ENCODE measurements around the gene ADGRG6. TPM values are rescaled to one million over a fixed set of nuclear protein-coding genes. Genes with fewer than 3 reads are reported as not detected.

ADGRG6 gene
- total RNA-seq, 3 donors from 2014 or later, result 8.2 to 29.6 (median 28.5) TPM

DNA sequence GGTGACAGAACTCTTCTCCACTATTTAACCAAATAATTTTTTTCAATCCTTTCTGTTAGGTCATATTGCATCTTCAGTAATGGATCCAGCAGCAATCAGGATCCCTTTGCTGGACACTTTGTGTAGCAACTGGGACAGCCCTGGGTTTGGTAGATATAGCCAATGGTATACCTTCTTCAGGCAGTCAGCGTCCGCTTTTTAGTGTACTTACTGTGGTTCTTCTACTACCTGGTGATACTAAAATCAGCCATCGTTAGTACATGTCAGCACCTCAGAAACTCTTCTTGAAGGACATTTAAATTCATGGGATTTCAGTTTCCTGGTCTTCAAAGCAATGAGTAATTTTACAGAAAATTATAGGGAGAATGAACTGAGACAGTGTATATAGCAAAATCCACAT, 93.5 kb downstream of the ADGRG6 start:
- no peak for DNase-seq (ENCODE audit: low spot score in 2 of 2)
- no peaks in the 10 kb centered on the region for H3K9me3 ChIP-seq
- TF ChIP-seq, protein P1, sequence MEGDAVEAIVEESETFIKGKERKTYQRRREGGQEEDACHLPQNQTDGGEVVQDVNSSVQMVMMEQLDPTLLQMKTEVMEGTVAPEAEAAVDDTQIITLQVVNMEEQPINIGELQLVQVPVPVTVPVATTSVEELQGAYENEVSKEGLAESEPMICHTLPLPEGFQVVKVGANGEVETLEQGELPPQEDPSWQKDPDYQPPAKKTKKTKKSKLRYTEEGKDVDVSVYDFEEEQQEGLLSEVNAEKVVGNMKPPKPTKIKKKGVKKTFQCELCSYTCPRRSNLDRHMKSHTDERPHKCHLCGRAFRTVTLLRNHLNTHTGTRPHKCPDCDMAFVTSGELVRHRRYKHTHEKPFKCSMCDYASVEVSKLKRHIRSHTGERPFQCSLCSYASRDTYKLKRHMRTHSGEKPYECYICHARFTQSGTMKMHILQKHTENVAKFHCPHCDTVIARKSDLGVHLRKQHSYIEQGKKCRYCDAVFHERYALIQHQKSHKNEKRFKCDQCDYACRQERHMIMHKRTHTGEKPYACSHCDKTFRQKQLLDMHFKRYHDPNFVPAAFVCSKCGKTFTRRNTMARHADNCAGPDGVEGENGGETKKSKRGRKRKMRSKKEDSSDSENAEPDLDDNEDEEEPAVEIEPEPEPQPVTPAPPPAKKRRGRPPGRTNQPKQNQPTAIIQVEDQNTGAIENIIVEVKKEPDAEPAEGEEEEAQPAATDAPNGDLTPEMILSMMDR (IDR thresholded peaks at IDR 0.05), result no peak
- TF ChIP-seq POLR2A (IDR thresholded peaks at IDR 0.05), result no peak
- TF ChIP-seq POLR2AphosphoS5 (IDR thresholded peaks at IDR 0.05), result no peak
- no peaks in the 10 kb centered on the region for H3K36me3 ChIP-seq
- H3K4me3 ChIP-seq, result no peak overlapping the region
- no peaks in the 10 kb centered on the region for H3K4me1 ChIP-seq
- intact Hi-C loops (cut with DNase I; ENCODE audit: low total_unique reads), result no loop called here
- no peak overlapping the region for H3K27ac ChIP-seq
- no peaks in the 10 kb centered on the region for H3K27me3 ChIP-seq

DNA sequence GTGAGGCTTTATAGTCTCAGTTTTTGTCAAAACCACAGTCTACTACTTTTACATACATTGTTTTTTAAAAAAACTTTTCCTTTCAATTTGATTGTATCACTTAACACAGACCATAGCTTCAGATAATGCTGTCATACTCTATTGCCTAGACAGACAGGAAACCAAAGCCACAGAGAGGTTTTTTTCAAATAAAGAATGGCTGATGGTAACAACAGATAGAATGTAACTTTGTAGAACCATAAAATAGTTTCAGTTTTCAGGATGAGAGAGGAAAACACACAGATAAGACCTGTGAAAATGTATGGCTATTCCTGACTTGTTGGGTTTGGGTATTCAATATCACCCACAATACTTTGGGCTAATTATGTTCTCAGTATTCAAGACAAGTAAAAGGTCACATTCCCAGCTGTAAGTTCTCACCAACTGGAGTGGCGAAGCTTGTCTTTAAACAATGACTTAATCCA, 94.0 kb downstream of the ADGRG6 start:
- Histone ChIP-seq H3K27me3 (no peaks in the 10 kb centered on the region), H3K4me3 (no peak overlapping the region), H3K4me1 (no peaks in the 10 kb centered on the region), H3K36me3 (no peaks in the 10 kb centered on the region), H3K9me3 (no peaks in the 10 kb centered on the region), H3K27ac (no peak overlapping the region)
- intact Hi-C loops (cut with DNase I; ENCODE audit: low total_unique reads), result no loop called here
- TF ChIP-seq, protein P1 (IDR thresholded peaks at IDR 0.05), result no peak
- TF ChIP-seq POLR2AphosphoS5 (IDR thresholded peaks at IDR 0.05) (no peak), POLR2A (IDR thresholded peaks at IDR 0.05) (no peak)
- DNase-seq (ENCODE audit: low spot score in 2 of 2), result no peak

DNA sequence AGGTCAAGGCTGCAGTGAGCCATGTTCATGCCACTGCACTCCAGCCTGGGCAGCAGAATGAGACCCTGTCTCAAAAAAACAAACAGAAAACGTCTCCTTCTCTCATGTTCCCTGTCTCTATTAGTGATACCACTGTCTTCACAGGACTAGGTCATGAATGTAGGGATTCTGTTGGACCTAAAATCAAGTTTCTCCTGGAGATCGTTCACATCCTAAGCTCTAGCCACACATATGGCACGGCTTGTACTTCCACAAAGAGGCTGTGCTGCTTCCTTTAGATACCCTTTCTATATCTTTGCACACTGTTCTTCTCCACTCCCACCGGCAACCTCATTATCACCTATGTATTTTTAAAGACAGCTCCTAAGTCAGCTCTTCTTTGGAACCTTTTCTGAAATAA, 96.5 kb downstream of the ADGRG6 start:
- intact Hi-C loops (cut with DNase I; ENCODE audit: low total_unique reads), result no loop called here
- no peak overlapping the region for H3K4me3 ChIP-seq

DNA sequence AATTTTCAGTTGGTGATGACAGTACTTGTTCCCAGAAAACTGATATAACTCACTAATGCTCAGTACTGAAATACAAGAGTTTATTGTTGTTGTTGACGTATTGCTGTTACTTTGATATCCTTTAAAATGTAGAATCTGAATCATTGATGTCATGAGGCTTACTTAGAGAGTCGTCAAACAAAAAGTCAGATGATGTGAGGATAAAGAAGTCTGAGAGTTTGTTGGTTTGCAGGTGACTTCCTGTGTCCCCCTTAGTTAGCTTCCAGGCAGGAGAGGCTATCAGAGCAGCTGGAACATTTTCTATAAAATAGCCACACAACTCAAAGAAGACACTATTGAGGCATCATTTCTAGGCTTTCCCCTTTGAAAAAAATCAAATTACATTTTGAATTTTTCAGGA, 97.9 kb downstream of the ADGRG6 start:
- intact Hi-C loops (cut with DNase I; ENCODE audit: low total_unique reads), result loop anchor here (5.0 kb wide), 1 partner anchor 573 kb away; no protein-coding TSS in a partner anchor
- Histone ChIP-seq H3K9me3 (no peaks in the 10 kb centered on the region), H3K4me1 (no peaks in the 10 kb centered on the region), H3K27ac (no peak overlapping the region), H3K27me3 (no peaks in the 10 kb centered on the region), H3K4me3 (no peak overlapping the region), H3K36me3 (no peaks in the 10 kb centered on the region)
- TF ChIP-seq, protein P1 (IDR thresholded peaks at IDR 0.05), result no peak
- no peak for TF ChIP-seq POLR2AphosphoS5 (IDR thresholded peaks at IDR 0.05)
- no peak for DNase-seq (ENCODE audit: low spot score in 2 of 2)

More for the DNA sequence above, 96.5 kb downstream of the ADGRG6 start:
- Histone ChIP-seq H3K27ac (no peak overlapping the region), H3K9me3 (no peaks in the 10 kb centered on the region), H3K27me3 (no peaks in the 10 kb centered on the region), H3K4me1 (no peaks in the 10 kb centered on the region), H3K36me3 (no peaks in the 10 kb centered on the region)
- no peak for DNase-seq (ENCODE audit: low spot score in 2 of 2)
- no peak for TF ChIP-seq POLR2AphosphoS5 (IDR thresholded peaks at IDR 0.05)
- TF ChIP-seq POLR2A (IDR thresholded peaks at IDR 0.05), result no peak
- TF ChIP-seq, protein P1 (IDR thresholded peaks at IDR 0.05), result no peak

DNA sequence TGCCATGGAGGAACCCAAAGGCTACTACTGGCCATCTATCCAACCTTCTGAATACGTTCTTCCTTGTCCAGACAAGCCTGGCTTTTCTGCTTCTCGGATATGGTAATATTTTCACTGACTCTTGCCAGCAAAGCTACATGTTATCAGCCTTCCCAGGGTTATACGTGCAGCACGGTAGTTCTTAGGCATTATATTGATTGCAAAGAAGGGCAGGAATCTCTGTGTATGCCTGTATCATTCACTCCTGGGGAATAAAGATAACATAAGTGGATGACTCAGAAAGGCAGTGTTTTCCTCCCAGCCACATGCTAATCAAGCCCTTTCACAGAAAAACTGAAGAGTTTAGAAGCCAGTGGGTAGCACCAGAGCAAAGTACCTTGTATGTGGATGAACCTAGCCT, 98.7 kb downstream of the ADGRG6 start:
- Histone ChIP-seq H3K27me3 (no peaks in the 10 kb centered on the region), H3K36me3 (no peaks in the 10 kb centered on the region), H3K9me3 (no peaks in the 10 kb centered on the region), H3K4me3 (no peak overlapping the region), H3K4me1 (no peaks in the 10 kb centered on the region), H3K27ac (no peak overlapping the region)
- no peak for TF ChIP-seq POLR2A (IDR thresholded peaks at IDR 0.05)
- TF ChIP-seq, protein P1 (IDR thresholded peaks at IDR 0.05), result no peak
- intact Hi-C loops (cut with DNase I; ENCODE audit: low total_unique reads), result loop anchor here (5.0 kb wide), 1 partner anchor 572 kb away; no protein-coding TSS in a partner anchor
- no peak for DNase-seq (ENCODE audit: low spot score in 2 of 2)

All from breast epithelium (tissue), 4 donors.